Fibroblast of villous mesenchyme (primary cell): ENCODE results near the gene TUBB2A. TPM values are rescaled to one million over a fixed set of nuclear protein-coding genes. Genes with fewer than 3 reads are reported as not detected.

Source experiments
- DNase-seq: peaks from one replicate; pipeline ENCODE4 v3.0.0-alpha.2; 2010; ENCODE audit warnings: low read depth
- H3K4me3 ChIP-seq: 2 replicates; pipeline ENCODE4 v1.5.1; 2011; ENCODE audit warnings: low read depth, mild to moderate bottlenecking, low read length
- CTCF ChIP-seq: IDR thresholded peaks from 2 replicates; pipeline ENCODE4 v1.5.1; 2012; ENCODE audit warnings: low read depth, mild to moderate bottlenecking, low read length; ENCODE audit not compliant: insufficient read depth
- total RNA-seq: library from RNA; depleted of rRNA; stranded (reverse); fragments of >200 nt; gene quantifications from 2 replicates; pipeline ENCODE4 v1.2.3, GENCODE V29; 2012

Gene TUBB2A
- total RNA-seq, 1 donor, result 90.7 TPM

GRCh38 chr6:3131695-3132094 is 25.6 kb downstream of the TUBB2A start:
- no peak for DNase-seq
- no peak for TF ChIP-seq CTCF
- H3K4me3 ChIP-seq, result no peak overlapping the region

GRCh38 chr6:3128356-3129108 is 28.8 kb downstream of the TUBB2A start:
- no peak for TF ChIP-seq CTCF
- DNase-seq, result no peak
- no peak overlapping the region for H3K4me3 ChIP-seq

GRCh38 chr6:3125815-3126214 is 31.5 kb downstream of the TUBB2A start:
- no peak overlapping the region for H3K4me3 ChIP-seq
- no peak for DNase-seq
- TF ChIP-seq CTCF, result no peak

GRCh38 chr6:3124667-3125066 is 32.7 kb downstream of the TUBB2A start:
- no peak overlapping the region for H3K4me3 ChIP-seq
- TF ChIP-seq CTCF, result no peak
- DNase-seq, result no peak

- no peak for DNase-seq
- no peak overlapping the region for H3K4me3 ChIP-seq
- no peak for TF ChIP-seq CTCF
Observed at GRCh38 chr6:3122823-3123182, 34.5 kb downstream of the TUBB2A start.

- TF ChIP-seq CTCF, result no peak
- DNase-seq, result no peak
- H3K4me3 ChIP-seq, result no peak overlapping the region
Observed at GRCh38 chr6:3120765-3121089, 36.6 kb downstream of the TUBB2A start.
